HG03103 (cell line): ENCODE measurements around the gene CCNT1.
"Not testable (repeated sequence)": the region's sequence is repeated elsewhere in the genome, so short reads cannot be mapped to it uniquely, and the experiment has no call there.

Source experiments
- ATAC-seq: cut with Tn5 transposase; IDR thresholded peaks from one replicate; pipeline ENCODE4 v1.9.1; 2021; ENCODE audit warnings: low read depth; ENCODE audit not compliant: unreplicated experiment

Gene CCNT1

GRCh38 chr12:48643011-48643410, 73.5 kb downstream of the CCNT1 start:
- ATAC-seq = no peak

- not testable (repeated sequence) for ATAC-seq
Observed at GRCh38 chr12:48641752-48642555, 74.6 kb downstream of the CCNT1 start.

- ATAC-seq = no peak
Observed at GRCh38 chr12:48640854-48641253, 75.7 kb downstream of the CCNT1 start.

GRCh38 chr12:48640428-48640827, 76.1 kb downstream of the CCNT1 start:
- ATAC-seq = no peak
